Stomach (tissue), 9 donors: ENCODE measurements around the gene SPARCL1. TPM values are rescaled to one million over a fixed set of nuclear protein-coding genes. Genes with fewer than 3 reads are reported as not detected.
A peak's percentile ranks its signal among the peaks of the same experiment; 100 is the strongest.

ENCODE experiments used
- DNase-seq, 2 donors: peaks; one replicate each; pipeline versions ENCODE4 v3.0.0 to v3.0.0-alpha.2; 2013 to 2019
- H3K27ac ChIP-seq, 5 donors: fragments of 200-600 bp in 4 of 5; sonication (generic) in 4 of 5; one replicate each; pipeline ENCODE4 v1.5.1; 2013 to 2019; ENCODE audit warnings: mild to moderate bottlenecking in 1 of 5, moderate library complexity in 1 of 5
- H3K27me3 ChIP-seq, 3 donors: fragments of 200-600 bp; sonication (generic); one replicate each; pipeline ENCODE4 v1.5.1; 2017 to 2019; ENCODE audit warnings: mixed run types in 1 of 3
- H3K36me3 ChIP-seq, 4 donors: fragments of 200-600 bp; sonication (generic); 1 replicate in 3 of 4; 2 replicates in 1 of 4; pipeline ENCODE4 v1.5.1; 2016 to 2019
- H3K4me1 ChIP-seq, 4 donors: fragments of 200-600 bp; sonication (generic); one replicate each; pipeline ENCODE4 v1.5.1; 2016 to 2019
- H3K4me3 ChIP-seq, 4 donors: fragments of 200-600 bp; sonication (generic) in 3 of 4; one replicate each; pipeline ENCODE4 v1.5.1; 2016 to 2019; ENCODE audit warnings: mild to moderate bottlenecking in 1 of 4
- H3K9me3 ChIP-seq, 4 donors: fragments of 200-600 bp; sonication (generic); one replicate each; pipeline ENCODE4 v1.5.1; 2016 to 2019
- CTCF ChIP-seq, 7 experiments: fragments of 450-650 bp in 4 of 7; fragments of 200-600 bp in 3 of 7; sonication (generic) in 3 of 7; IDR thresholded peaks; one replicate each; pipeline ENCODE4 v1.5.1; 2016 to 2019; ENCODE audit warnings: antibody characterized with exemption in 7 of 7, control low read depth in 2 of 7, mild to moderate bottlenecking in 1 of 7
- EP300 ChIP-seq: sonication (generic); formaldehyde crosslinking; IDR thresholded peaks from one replicate; pipeline ENCODE4 v1.6.1; 2017; ENCODE audit warnings: antibody characterized with exemption
- POLR2A ChIP-seq, 4 donors: fragments of 450-650 bp; IDR thresholded peaks; one replicate each; pipeline ENCODE4 v1.6.1; 2016; ENCODE audit warnings: antibody characterized with exemption in 4 of 4, control low read depth in 2 of 4, mild to moderate bottlenecking in 1 of 4, moderate library complexity in 1 of 4
- POLR2AphosphoS5 ChIP-seq, 3 donors: sonication (generic); formaldehyde crosslinking; IDR thresholded peaks; one replicate each; pipeline ENCODE4 v1.6.1; 2016; ENCODE audit warnings: antibody characterized with exemption in 3 of 3
- WGBS, 5 donors: extraction: QIAGEN DNeasy Blood & Tissue Kit in 3 of 5; methylation state at CpG; one replicate each; pipeline versions ENCODE4 v1.1.5 to v1.1.7; 2013 to 2018; 5-methylcytosine and 5-hydroxymethylcytosine counted together
- intact Hi-C: fragments of 100-400 bp; cut with DNase I; formaldehyde crosslinking; loops from one replicate; pipeline ENCODE4 v1.15.1; 2023; ENCODE audit warnings: low total_unique reads
- polyA plus RNA-seq, 3 donors: library from polyadenylated mRNA; stranded (reverse); fragments of 200-250 nt; gene quantifications; one replicate each; pipeline ENCODE4 v1.2.3, GENCODE V29; 2013
- total RNA-seq, 5 donors: library from RNA; depleted of rRNA; stranded (reverse); fragments of >200 nt; gene quantifications; one replicate each; pipeline versions ENCODE4 v1.1.0 to v1.2.3, GENCODE V29; 2014 to 2016
- donor health status: healthy with polysubstance abuse.
- donor health status: Bipolar disorder and iron deficiency.
- donor health status: healthy.

SPARCL1 gene
- total and polyA plus RNA-seq, 8 donors: 36.9 to 710 (median 192) TPM

- Histone ChIP-seq H3K4me1 (peaks cover 0 to 20% (median 0%) of the 10 kb centered on the region in 4 donors), H3K9me3 (no peaks in the 10 kb centered on the region), H3K4me3 (no peak overlapping the region), H3K36me3 (no peaks in the 10 kb centered on the region), H3K27me3 (no peaks in the 10 kb centered on the region), H3K27ac (no peak overlapping the region)
- no peak for DNase-seq
- intact Hi-C loops: no loop called here
- 79 to 89% (median 86%) methylated on average over 3 of the region's 3 CpGs for WGBS, 5 donors
- TF ChIP-seq POLR2A (IDR thresholded peaks at IDR 0.05): no peak
- no peak for TF ChIP-seq EP300
- no peak for TF ChIP-seq POLR2AphosphoS5 (IDR thresholded peaks at IDR 0.05)
- TF ChIP-seq CTCF (IDR thresholded peaks at IDR 0.05): no peak
These were observed 15.9 kb upstream of the SPARCL1 start for GRCh38 chr4:87545052-87545451.

GRCh38 chr4:87543835-87544461, 14.8 kb upstream of the SPARCL1 start:
- Histone ChIP-seq H3K9me3 (no peaks in the 10 kb centered on the region), H3K4me1 (peaks cover 0 to 20% (median 0%) of the 10 kb centered on the region in 4 donors), H3K27me3 (no peaks in the 10 kb centered on the region), H3K36me3 (no peaks in the 10 kb centered on the region), H3K27ac (peak overlapping the region in 1 of 5 donors; percentile 86), H3K4me3 (no peak overlapping the region)
- intact Hi-C loops: no loop called here
- DNase-seq: peak in 1 of 2 donors; percentile 73
- TF ChIP-seq CTCF (IDR thresholded peaks at IDR 0.05) (peak in 5 of 7 experiments; percentile 11 to 48 (median 29)), POLR2A (IDR thresholded peaks at IDR 0.05) (no peak)
- 20 to 42% (median 32%) methylated on average over 3 of the region's 3 CpGs for WGBS, 5 donors

GRCh38 chr4:87542734-87543312, 13.6 kb upstream of the SPARCL1 start:
- H3K9me3 ChIP-seq: no peaks in the 10 kb centered on the region
- TF ChIP-seq POLR2AphosphoS5 (IDR thresholded peaks at IDR 0.05) (no peak), POLR2A (IDR thresholded peaks at IDR 0.05) (no peak), EP300 (no peak), CTCF (IDR thresholded peaks at IDR 0.05) (no peak)
- H3K27me3 ChIP-seq: no peaks in the 10 kb centered on the region
- H3K4me1 ChIP-seq: peaks cover 0 to 20% (median 0%) of the 10 kb centered on the region in 4 donors
- no peak for DNase-seq
- no peaks in the 10 kb centered on the region for H3K36me3 ChIP-seq
- intact Hi-C loops: no loop called here
- H3K27ac ChIP-seq: peak overlapping the region in 3 of 5 donors; percentile 2 to 86 (median 75)
- no peak overlapping the region for H3K4me3 ChIP-seq

- Histone ChIP-seq H3K4me1 (peaks cover 0 to 20% (median 0%) of the 10 kb centered on the region in 4 donors), H3K9me3 (no peaks in the 10 kb centered on the region), H3K36me3 (no peaks in the 10 kb centered on the region), H3K27me3 (no peaks in the 10 kb centered on the region), H3K4me3 (no peak overlapping the region), H3K27ac (peak overlapping the region in 4 of 5 donors; percentile 2 to 86 (median 74))
- DNase-seq: peak in 1 of 2 donors; percentile 12
- intact Hi-C loops: no loop called here
- WGBS, 5 donors: 58 to 75% (median 66%) methylated on average over 6 of the region's 6 CpGs
- TF ChIP-seq POLR2A (IDR thresholded peaks at IDR 0.05) (no peak), CTCF (IDR thresholded peaks at IDR 0.05) (no peak), POLR2AphosphoS5 (IDR thresholded peaks at IDR 0.05) (no peak), EP300 (no peak)
These were observed 13.0 kb upstream of the SPARCL1 start for GRCh38 chr4:87541956-87542709.
